Activated T-cell treated with anti-CD3 and anti-CD28 coated beads, Interleukin-2, amount 50 U/mL, for 24 hours (primary cell): ENCODE results near the gene GJA9.

Experiments
- DNase-seq: peaks from one replicate; pipeline ENCODE4 v3.0.0-alpha.2; 2020
- H3K27ac Mint-ChIP-seq: 2 replicates; pipeline ENCODE4 v1.8.0; 2020; ENCODE audit warnings: mild to moderate bottlenecking, mixed read lengths
- H3K27me3 Mint-ChIP-seq: 2 replicates; pipeline ENCODE4 v1.8.0; 2020; ENCODE audit warnings: mixed read lengths
- H3K36me3 Mint-ChIP-seq: 2 replicates; pipeline ENCODE4 v1.8.0; 2020; ENCODE audit warnings: low read depth, mixed read lengths
- H3K4me1 Mint-ChIP-seq: 2 replicates; pipeline ENCODE4 v1.8.0; 2020; ENCODE audit warnings: low read depth, mixed read lengths
- H3K4me3 Mint-ChIP-seq: 2 replicates; pipeline ENCODE4 v1.8.0; 2020; ENCODE audit warnings: mild to moderate bottlenecking, moderate library complexity, mixed read lengths
- H3K9me3 Mint-ChIP-seq: 2 replicates; pipeline ENCODE4 v1.8.0; 2020; ENCODE audit warnings: mixed read lengths

Gene GJA9

GRCh38 chr1:38896169-38896568 lies 14.8 kb upstream of the GJA9 start:
- H3K9me3 Mint-ChIP-seq, result no peaks in the 10 kb centered on the region
- peaks cover 7% of the 10 kb centered on the region for H3K4me1 Mint-ChIP-seq
- DNase-seq, result no peak
- no peak overlapping the region for H3K27ac Mint-ChIP-seq
- H3K27me3 Mint-ChIP-seq, result no peaks in the 10 kb centered on the region
- H3K4me3 Mint-ChIP-seq, result no peak overlapping the region
- H3K36me3 Mint-ChIP-seq, result no peaks in the 10 kb centered on the region

GRCh38 chr1:38892976-38893375 lies 11.6 kb upstream of the GJA9 start:
- Mint-ChIP-seq H3K27ac (no peak overlapping the region), H3K4me1 (no peaks in the 10 kb centered on the region), H3K27me3 (no peaks in the 10 kb centered on the region), H3K36me3 (no peaks in the 10 kb centered on the region), H3K4me3 (no peak overlapping the region), H3K9me3 (no peaks in the 10 kb centered on the region)
- no peak for DNase-seq

- Mint-ChIP-seq H3K36me3 (no peaks in the 10 kb centered on the region), H3K27me3 (no peaks in the 10 kb centered on the region), H3K27ac (no peak overlapping the region), H3K4me3 (no peak overlapping the region), H3K9me3 (no peaks in the 10 kb centered on the region), H3K4me1 (peaks cover 6% of the 10 kb centered on the region)
- no peak for DNase-seq
Measured at GRCh38 chr1:38891753-38892152, 10.4 kb upstream of the GJA9 start.

GRCh38 chr1:38889589-38889988 lies 8.2 kb upstream of the GJA9 start:
- H3K27ac Mint-ChIP-seq, result no peak overlapping the region
- H3K9me3 Mint-ChIP-seq, result no peaks in the 10 kb centered on the region
- peaks cover 10% of the 10 kb centered on the region for H3K4me1 Mint-ChIP-seq
- H3K36me3 Mint-ChIP-seq, result no peaks in the 10 kb centered on the region
- H3K27me3 Mint-ChIP-seq, result no peaks in the 10 kb centered on the region
- H3K4me3 Mint-ChIP-seq, result no peak overlapping the region
- DNase-seq, result no peak

- Mint-ChIP-seq H3K4me3 (no peak overlapping the region), H3K4me1 (peaks cover 10% of the 10 kb centered on the region), H3K27me3 (no peaks in the 10 kb centered on the region), H3K9me3 (no peaks in the 10 kb centered on the region), H3K36me3 (no peaks in the 10 kb centered on the region), H3K27ac (no peak overlapping the region)
- no peak for DNase-seq
Measured at GRCh38 chr1:38888423-38889333, 7.3 kb upstream of the GJA9 start.

GRCh38 chr1:38885092-38885491 lies 3.7 kb upstream of the GJA9 start:
- Mint-ChIP-seq H3K27me3 (no peaks in the 10 kb centered on the region), H3K9me3 (no peaks in the 10 kb centered on the region), H3K27ac (no peak overlapping the region), H3K4me1 (peaks cover 10% of the 10 kb centered on the region), H3K36me3 (no peaks in the 10 kb centered on the region), H3K4me3 (no peak overlapping the region)
- DNase-seq, result no peak

GRCh38 chr1:38875811-38876210 lies 5.6 kb downstream of the GJA9 start:
- DNase-seq, result no peak
- Mint-ChIP-seq H3K27ac (no peak overlapping the region), H3K4me3 (no peak overlapping the region), H3K27me3 (no peaks in the 10 kb centered on the region), H3K4me1 (peaks cover 29% of the 10 kb centered on the region), H3K36me3 (peaks cover 20% of the 10 kb centered on the region), H3K9me3 (no peaks in the 10 kb centered on the region)

GRCh38 chr1:38873027-38873969 lies 8.1 kb downstream of the GJA9 start, which contains the start of gene MYCBP:
TSS of gene MYCBP (minus strand) at chr1:38873348. CDS start at chr1:38873305, 43 bp downstream.
- Mint-ChIP-seq H3K27me3 (no peaks in the 10 kb centered on the region), H3K36me3 (peaks cover 32% of the 10 kb centered on the region), H3K4me3 (peak within 1 kb of the TSS; percentile 93), H3K4me1 (peaks cover 35% of the 10 kb centered on the region), H3K9me3 (no peaks in the 10 kb centered on the region), H3K27ac (peak within 1 kb of the TSS; percentile 92)
- DNase-seq, result peak; percentile 98

GRCh38 chr1:38872401-38873026 lies 8.9 kb downstream of the GJA9 start:
- Mint-ChIP-seq H3K4me3 (peak overlapping the region; percentile 93), H3K27ac (peak overlapping the region; percentile 92), H3K36me3 (peaks cover 38% of the 10 kb centered on the region), H3K4me1 (peaks cover 40% of the 10 kb centered on the region), H3K27me3 (no peaks in the 10 kb centered on the region), H3K9me3 (no peaks in the 10 kb centered on the region)
- peak; percentile 61 for DNase-seq

- Mint-ChIP-seq H3K4me3 (peak overlapping the region; percentile 93), H3K36me3 (peaks cover 48% of the 10 kb centered on the region), H3K9me3 (no peaks in the 10 kb centered on the region), H3K27ac (peak overlapping the region; percentile 92), H3K27me3 (no peaks in the 10 kb centered on the region), H3K4me1 (peaks cover 42% of the 10 kb centered on the region)
- no peak for DNase-seq
Measured at GRCh38 chr1:38870996-38871395, 10.4 kb downstream of the GJA9 start.

GRCh38 chr1:38867208-38867607 lies 14.2 kb downstream of the GJA9 start:
- H3K36me3 Mint-ChIP-seq, result peaks cover 75% of the 10 kb centered on the region
- no peak overlapping the region for H3K27ac Mint-ChIP-seq
- DNase-seq, result no peak
- no peak overlapping the region for H3K4me3 Mint-ChIP-seq
- no peaks in the 10 kb centered on the region for H3K27me3 Mint-ChIP-seq
- no peaks in the 10 kb centered on the region for H3K9me3 Mint-ChIP-seq
- H3K4me1 Mint-ChIP-seq, result peaks cover 53% of the 10 kb centered on the region

- no peak overlapping the region for H3K4me3 Mint-ChIP-seq
- peak overlapping the region; percentile 66 for H3K27ac Mint-ChIP-seq
- peaks cover 69% of the 10 kb centered on the region for H3K36me3 Mint-ChIP-seq
- H3K27me3 Mint-ChIP-seq, result no peaks in the 10 kb centered on the region
- H3K4me1 Mint-ChIP-seq, result peaks cover 53% of the 10 kb centered on the region
- no peaks in the 10 kb centered on the region for H3K9me3 Mint-ChIP-seq
- DNase-seq, result no peak
Measured at GRCh38 chr1:38865112-38865715, 16.2 kb downstream of the GJA9 start.

- H3K36me3 Mint-ChIP-seq, result peaks cover 71% of the 10 kb centered on the region
- no peak for DNase-seq
- H3K27ac Mint-ChIP-seq, result peak overlapping the region; percentile 79
- peak overlapping the region; percentile 85 for H3K4me3 Mint-ChIP-seq
- no peaks in the 10 kb centered on the region for H3K9me3 Mint-ChIP-seq
- H3K4me1 Mint-ChIP-seq, result peaks cover 67% of the 10 kb centered on the region
- H3K27me3 Mint-ChIP-seq, result no peaks in the 10 kb centered on the region
Measured at GRCh38 chr1:38860454-38860795, 21.0 kb downstream of the GJA9 start.
